ENCODE results near the gene CACUL1. TPM values are rescaled to one million over a fixed set of nuclear protein-coding genes. Genes with fewer than 3 reads are reported as not detected.

CACUL1 gene
- total RNA-seq, 1 donor from 2014 or later = 27.1 TPM

DNA sequence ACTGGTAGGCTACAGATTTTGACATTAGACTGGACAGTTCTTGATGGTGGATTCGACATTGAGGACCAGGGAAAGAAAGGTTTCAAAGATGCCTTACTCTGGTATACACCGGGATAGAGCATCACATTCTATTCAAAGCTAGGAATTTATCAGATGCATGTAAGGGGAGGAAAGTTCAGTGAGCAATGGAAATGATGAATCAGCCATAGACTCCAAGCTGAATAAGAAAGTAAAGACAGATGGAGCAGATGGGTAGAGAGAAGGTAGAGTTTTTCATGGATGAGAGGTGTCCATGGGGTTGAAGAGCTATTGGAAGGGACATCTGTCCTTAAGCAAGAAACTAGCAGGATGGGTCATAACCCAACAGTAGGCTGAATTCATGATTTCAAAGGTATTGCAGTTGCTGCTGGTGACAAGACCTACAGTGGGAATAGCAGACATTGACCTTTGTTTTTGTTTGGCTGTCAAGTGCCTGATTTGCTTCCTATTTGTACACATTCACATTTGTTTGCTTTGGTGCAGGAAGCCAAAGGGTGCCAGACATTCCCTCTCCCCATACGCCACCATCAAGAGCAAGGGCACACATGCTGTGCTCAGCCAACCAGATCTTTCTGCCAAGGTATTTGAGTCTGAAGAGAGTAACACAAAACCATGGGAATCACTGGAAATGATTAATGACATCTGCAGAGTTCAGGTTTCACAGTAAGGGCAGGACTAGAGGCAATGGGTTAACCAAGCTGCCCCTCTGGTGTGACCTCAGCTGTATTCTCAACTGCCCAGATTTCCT is 8.6 kb upstream of the CACUL1 start:
- Mint-ChIP-seq H3K27me3 (peaks cover 6% of the 10 kb centered on the region), H3K27ac (no peak overlapping the region), H3K36me3 (ENCODE audit: low read depth) (no peaks in the 10 kb centered on the region), H3K4me1 (no peaks in the 10 kb centered on the region), H3K4me3 (no peak overlapping the region), H3K9me3 (no peaks in the 10 kb centered on the region)
- TF ChIP-seq, protein P1, sequence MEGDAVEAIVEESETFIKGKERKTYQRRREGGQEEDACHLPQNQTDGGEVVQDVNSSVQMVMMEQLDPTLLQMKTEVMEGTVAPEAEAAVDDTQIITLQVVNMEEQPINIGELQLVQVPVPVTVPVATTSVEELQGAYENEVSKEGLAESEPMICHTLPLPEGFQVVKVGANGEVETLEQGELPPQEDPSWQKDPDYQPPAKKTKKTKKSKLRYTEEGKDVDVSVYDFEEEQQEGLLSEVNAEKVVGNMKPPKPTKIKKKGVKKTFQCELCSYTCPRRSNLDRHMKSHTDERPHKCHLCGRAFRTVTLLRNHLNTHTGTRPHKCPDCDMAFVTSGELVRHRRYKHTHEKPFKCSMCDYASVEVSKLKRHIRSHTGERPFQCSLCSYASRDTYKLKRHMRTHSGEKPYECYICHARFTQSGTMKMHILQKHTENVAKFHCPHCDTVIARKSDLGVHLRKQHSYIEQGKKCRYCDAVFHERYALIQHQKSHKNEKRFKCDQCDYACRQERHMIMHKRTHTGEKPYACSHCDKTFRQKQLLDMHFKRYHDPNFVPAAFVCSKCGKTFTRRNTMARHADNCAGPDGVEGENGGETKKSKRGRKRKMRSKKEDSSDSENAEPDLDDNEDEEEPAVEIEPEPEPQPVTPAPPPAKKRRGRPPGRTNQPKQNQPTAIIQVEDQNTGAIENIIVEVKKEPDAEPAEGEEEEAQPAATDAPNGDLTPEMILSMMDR (IDR thresholded peaks at IDR 0.05) = no peak
- ATAC-seq (ENCODE audit: low read depth) (no peak), DNase-seq (no peak)
- POLR2A ChIA-PET = interaction anchor here (0.5 kb wide), 1 partner anchor 109 kb away, joined by 4 read pairs; no protein-coding TSS in a partner anchor
- intact Hi-C loops (cut with micrococcal nuclease) = no loop called here
- CTCF ChIA-PET = no interaction called here

DNA sequence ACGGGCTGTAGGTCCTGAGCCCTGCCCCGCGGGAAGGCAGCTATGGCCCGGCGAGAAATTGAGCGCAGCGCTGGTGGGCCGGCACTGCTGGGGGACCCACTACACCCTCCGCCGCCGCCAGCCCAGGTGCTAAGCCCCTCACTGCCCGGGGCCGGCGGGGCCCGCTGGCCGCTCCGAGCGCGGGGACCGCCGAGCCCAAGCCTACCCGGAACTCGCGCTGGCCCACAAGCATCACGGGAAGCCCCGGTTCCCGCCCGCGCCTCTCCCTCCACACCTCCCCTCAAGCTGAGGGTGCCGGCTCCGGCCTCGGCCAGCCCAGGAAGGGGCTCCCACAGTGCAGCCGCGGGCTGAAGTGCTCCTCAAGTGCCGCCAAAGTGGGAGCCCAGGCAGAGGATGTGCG is 5.5 kb upstream of the CACUL1 start:
- ChIA-PET POLR2A (no interaction called here), CTCF (no interaction called here)
- Mint-ChIP-seq H3K4me1 (peaks cover 10% of the 10 kb centered on the region), H3K27me3 (peaks cover 6% of the 10 kb centered on the region), H3K4me3 (no peak overlapping the region), H3K36me3 (ENCODE audit: low read depth) (no peaks in the 10 kb centered on the region), H3K9me3 (no peaks in the 10 kb centered on the region), H3K27ac (no peak overlapping the region)
- TF ChIP-seq, protein P1 (IDR thresholded peaks at IDR 0.05) = no peak
- ATAC-seq (ENCODE audit: low read depth) (no peak), DNase-seq (no peak)
- intact Hi-C loops (cut with micrococcal nuclease) = no loop called here

DNA sequence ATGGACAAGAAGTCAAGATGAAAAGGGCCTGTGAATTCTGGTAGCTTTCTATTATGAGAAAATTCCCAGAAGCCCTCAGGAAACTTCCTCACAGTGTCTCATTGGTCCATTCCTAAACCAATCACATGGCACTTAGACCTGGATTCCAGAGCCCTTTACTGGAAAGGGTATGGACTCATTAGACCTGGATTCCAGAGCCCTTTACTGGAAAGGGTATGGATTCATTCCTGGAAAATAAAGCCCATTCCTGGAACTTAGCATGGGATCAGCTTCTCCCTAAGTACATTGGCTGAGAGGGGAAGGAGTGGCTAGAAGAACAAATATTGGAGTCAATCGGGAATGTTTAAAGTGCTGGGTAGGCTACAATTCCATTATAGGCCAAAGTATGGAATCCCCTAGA is 3.7 kb upstream of the CACUL1 start:
- Mint-ChIP-seq H3K36me3 (ENCODE audit: low read depth) (peaks cover 3% of the 10 kb centered on the region), H3K27me3 (peaks cover 6% of the 10 kb centered on the region), H3K4me3 (no peak overlapping the region), H3K9me3 (no peaks in the 10 kb centered on the region), H3K27ac (no peak overlapping the region), H3K4me1 (peaks cover 19% of the 10 kb centered on the region)
- ChIA-PET POLR2A (no interaction called here), CTCF (no interaction called here)
- TF ChIP-seq, protein P1 (IDR thresholded peaks at IDR 0.05) = no peak
- no peak for ATAC-seq (ENCODE audit: low read depth)
- DNase-seq = no peak
- intact Hi-C loops (cut with micrococcal nuclease) = loop anchor here (5.0 to 10.0 kb wide), 3 partner anchors 406 to 1384 kb away; partner anchors contain the start of genes BAG3, PDZD8 and SFXN4

DNA sequence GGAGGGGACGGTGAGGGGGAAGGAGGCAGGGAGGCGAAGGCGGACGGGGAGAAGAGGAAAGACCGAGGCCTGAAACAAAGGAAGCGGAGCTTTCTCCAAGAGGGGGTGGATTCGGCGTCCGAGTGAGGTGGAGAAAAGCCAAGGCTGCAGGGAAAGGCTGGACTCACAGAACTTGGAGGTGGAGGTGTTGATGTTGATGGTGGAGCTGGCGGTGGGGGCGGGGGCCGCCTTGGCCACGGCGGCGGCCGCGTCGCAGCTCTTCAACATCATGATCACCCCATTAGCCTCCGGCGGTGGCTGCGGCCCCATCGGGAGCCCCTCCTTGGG is 578 bp downstream of the CACUL1 start:
- peaks cover 3% of the 10 kb centered on the region for H3K27me3 Mint-ChIP-seq
- DNase-seq (peak; percentile 33), ATAC-seq (ENCODE audit: low read depth) (no peak)
- TF ChIP-seq, protein P1 (IDR thresholded peaks at IDR 0.05) = no peak
- ChIA-PET CTCF (interaction anchor here (1.0 kb wide), 1 partner anchor 34 kb away, joined by 4 read pairs; no protein-coding TSS in a partner anchor), POLR2A (interaction anchor here (0.8 to 2.2 kb wide), 6 partner anchors 16 to 842 kb away, joined by 4 to 16 read pairs (median 5); partner anchors contain the start of genes DENND10, NANOS1 and TIAL1)
- H3K4me3 Mint-ChIP-seq = peak overlapping the region; percentile 91
- H3K9me3 Mint-ChIP-seq = no peaks in the 10 kb centered on the region
- H3K36me3 Mint-ChIP-seq (ENCODE audit: low read depth) = peaks cover 7% of the 10 kb centered on the region
- H3K4me1 Mint-ChIP-seq = peaks cover 42% of the 10 kb centered on the region
- intact Hi-C loops (cut with micrococcal nuclease) = loop anchor here (1.0 to 10.0 kb wide), 7 partner anchors 12 to 1379 kb away; partner anchors contain the start of genes MCMBP, PDZD8, RAB11FIP2 and SFXN4
- peak overlapping the region; percentile 76 for H3K27ac Mint-ChIP-seq
